K562 (cell line): ENCODE measurements around the gene TMPRSS11D. TPM values are rescaled to one million over a fixed set of nuclear protein-coding genes. Genes with fewer than 3 reads are reported as not detected.
A peak's percentile ranks its signal among the peaks of the same experiment; 100 is the strongest.

Experiments
- ATAC-seq: fragments of 200-7000 bp; cut with Tn5 transposase; 3 replicates; pipeline ENCODE4 v1.9.1; 2020; ENCODE audit warnings: moderate library complexity
- BruUV-seq: library from RNA; stranded (reverse); fragments of 400-500 nt; replicated peaks from 2 replicates; lab custom pipeline; 2021; lab: Mats Ljungman, UMichigan
- CTCF ChIA-PET: fragments of 300-600 bp; formaldehyde crosslinking; extraction: SDS; loops from one replicate; lab custom pipeline; 2021; ENCODE audit warnings: low intra/inter-chr PET ratio; lab: Yijun Ruan, JAX
- POLR2A ChIA-PET: fragments of 300-600, 350-650 bp; sonication (Branson Sonifier 250); formaldehyde crosslinking; extraction: SDS; loops from one replicate; lab custom pipeline; 2021; ENCODE audit warnings: antibody characterized with exemption, inconsistent platforms; lab: Yijun Ruan, JAX
- DNase-seq, 4 experiments: peaks; one replicate each; pipeline versions ENCODE4 v3.0.0 to v3.0.0-alpha.2; 2011 to 2018; ENCODE audit warnings: low spot score in 3 of 4, mixed read lengths in 3 of 4; ENCODE audit errors: extremely low read depth in 1 of 4
- FAIRE-seq: peaks from 2 replicates; lab custom pipeline; 2011; peaks lifted over from hg19 to GRCh38; lab: Jason Lieb, UNC
- H2AFZ ChIP-seq: 2 replicates; pipeline ENCODE4 v1.6.0; 2011; ENCODE audit warnings: low read depth, low read length, control low read depth, inconsistent platforms
- H3K27ac ChIP-seq: fragments of 200-600 bp; 3 replicates; pipeline ENCODE4 v1.8.0; 2011; ENCODE audit warnings: low read depth, mild to moderate bottlenecking, control low read depth, inconsistent platforms, low read length, moderate library complexity, mixed read lengths; ENCODE audit errors: extremely low read depth
- H3K27me3 ChIP-seq, 2 experiments: fragments of 300-600 bp in 1 of 2; 2 replicates in 1 of 2; 3 replicates in 1 of 2; pipeline versions ENCODE4 v1.6.0 to v1.8.0; 2011; ENCODE audit warnings: inconsistent platforms in 2 of 2, low read length in 2 of 2, mild to moderate bottlenecking in 1 of 2, mixed read lengths in 1 of 2, moderate library complexity in 1 of 2; ENCODE audit not compliant: control insufficient read depth in 2 of 2, insufficient read depth in 2 of 2
- H3K36me3 ChIP-seq: fragments of 300-600 bp; 3 replicates; pipeline ENCODE4 v1.8.0; 2011; ENCODE audit warnings: mild to moderate bottlenecking, low read length, inconsistent platforms; ENCODE audit not compliant: control insufficient read depth, insufficient read depth
- H3K4me1 ChIP-seq, 2 experiments: fragments of 200-600 bp in 1 of 2; replicated peaks in 1 of 2; 2 replicates in 1 of 2; 3 replicates in 1 of 2; pipeline versions ENCODE4 v1.5.1 to v1.8.0; 2011; ENCODE audit warnings: inconsistent platforms in 2 of 2, low read length in 2 of 2, mild to moderate bottlenecking in 1 of 2, mixed read lengths in 1 of 2, moderate library complexity in 1 of 2; ENCODE audit not compliant: control insufficient read depth in 2 of 2, insufficient read depth in 2 of 2
- H3K4me2 ChIP-seq: 2 replicates; pipeline ENCODE4 v1.6.1; 2011; ENCODE audit warnings: low read length, control low read depth, inconsistent platforms, mixed read lengths; ENCODE audit not compliant: insufficient read depth
- H3K4me3 ChIP-seq: fragments of 200-600 bp; sonication (generic), shearing (Covaris generic); 2 replicates; pipeline ENCODE4 v1.5.1; 2016; ENCODE audit warnings: control low read depth, inconsistent platforms
- H3K79me2 ChIP-seq: fragments of 200-600 bp; 3 replicates; pipeline ENCODE4 v1.8.0; 2011; ENCODE audit warnings: low read length, inconsistent platforms; ENCODE audit not compliant: control insufficient read depth, insufficient read depth
- H3K9ac ChIP-seq, 2 experiments: 2 replicates each; pipeline versions ENCODE4 v1.6.0 to v1.6.1; 2011; ENCODE audit warnings: low read depth in 2 of 2, low read length in 2 of 2, control low read depth in 1 of 2, inconsistent platforms in 1 of 2, mild to moderate bottlenecking in 1 of 2, mixed read lengths in 1 of 2; ENCODE audit not compliant: insufficient read depth in 1 of 2
- H3K9me1 ChIP-seq: one replicate; pipeline ENCODE4 v1.6.0; 2011; ENCODE audit warnings: inconsistent platforms, mild to moderate bottlenecking, low read length, moderate library complexity; ENCODE audit not compliant: control insufficient read depth, insufficient read depth
- H3K9me3 ChIP-seq: replicated peaks from 2 replicates; pipeline ENCODE4 v1.5.1; 2011; ENCODE audit warnings: low read depth, low read length, inconsistent platforms; ENCODE audit not compliant: control insufficient read depth, insufficient read depth
- H4K20me1 ChIP-seq: replicated peaks from 2 replicates; pipeline ENCODE4 v1.6.1; 2011; ENCODE audit warnings: low read length, inconsistent platforms, mixed read lengths; ENCODE audit not compliant: control insufficient read depth, insufficient read depth
- C11orf30 ChIP-seq: fragments of 450-650 bp; IDR thresholded peaks from 2 replicates; pipeline ENCODE4 v1.6.1; 2016; ENCODE audit warnings: low read depth, mild to moderate bottlenecking
- RAD21 ChIP-seq, 2 experiments: fragments of 250-450 bp in 1 of 2; fragments of 450-650 bp in 1 of 2; sonication (Bioruptor Pico) in 1 of 2; formaldehyde crosslinking in 1 of 2; IDR thresholded peaks in 1 of 2; conservative IDR thresholded peaks in 1 of 2; 2 replicates each; pipeline versions ENCODE4 v1.4.0 to v1.8.0; 2020 to 2022; ENCODE audit warnings: mild to moderate bottlenecking in 2 of 2, moderate library complexity in 1 of 2
- SRF ChIP-seq, 2 experiments: fragments of 250-450, 450-650 bp in 1 of 2; sonication (Bioruptor Pico) in 1 of 2; sonication (generic) in 1 of 2; formaldehyde crosslinking; IDR thresholded peaks; 2 replicates each; pipeline versions ENCODE4 v1.5.0 to v1.5.1; 2020 to 2022; ENCODE audit warnings: mild to moderate bottlenecking in 1 of 2, missing genetic modification reagents in 1 of 2
- WHSC1 ChIP-seq: IDR thresholded peaks from one replicate; pipeline ENCODE4 v1.6.1; 2012; ENCODE audit warnings: low read length, control low read depth, inconsistent platforms
- ZBTB8A ChIP-seq: fragments of 450-650 bp; IDR thresholded peaks from 2 replicates; pipeline ENCODE4 v1.6.1; 2018; ENCODE audit warnings: mild to moderate bottlenecking, moderate library complexity; ENCODE audit not compliant: partially characterized antibody
- ZNF316 ChIP-seq: fragments of 450-650 bp; IDR thresholded peaks from 2 replicates; pipeline ENCODE4 v1.6.1; 2016
- in situ Hi-C: fragments of 300-500 bp; cut with MboI; formaldehyde crosslinking; loops from 4 replicates; pipeline ENCODE4 v1.15.0; 2018; ENCODE audit warnings: inconsistent platforms, mixed read lengths
- intact Hi-C: fragments of 100-400 bp; cut with micrococcal nuclease; formaldehyde crosslinking; loops from 2 replicates; pipeline ENCODE4 v1.14.2; 2022
- polyA plus RNA-seq, 8 experiments: library from polyadenylated mRNA; depleted of rRNA in 4 of 8; stranded (reverse) in 5 of 8; unstranded in 3 of 8; fragments of >200 nt; fragmentation: Nextera tagmentation in 2 of 8; fragmentation: Illumina TruSeq in 1 of 8; extraction: Ambion mirVana in 2 of 8; extraction: Trizol in 1 of 8; gene quantifications; 2 replicates each; pipeline versions ENCODE4 v1.2.1 to v1.2.3, GENCODE V29; 2011 to 2014; ENCODE audit warnings: inconsistent platforms in 1 of 8, missing spikeins in 1 of 8
- total RNA-seq, 7 experiments: library from RNA; depleted of rRNA in 6 of 7; stranded (reverse); fragments of >200 nt in 6 of 7; fragmentation: Illumina TruSeq in 2 of 7; extraction: Trizol in 2 of 7; gene quantifications; 2 replicates each; pipeline versions ENCODE4 v1.2.1 to v1.2.3, GENCODE V29; 2011 to 2021; ENCODE audit warnings: low replicate concordance in 1 of 7
- TF ChIP-seq, protein P1 (sequence below): sonication (generic); IDR thresholded peaks from 2 replicates; pipeline ENCODE4 v1.6.1; 2016
- TF ChIP-seq, protein P2 (sequence below), 2 experiments: fragments of 450-650 bp; formaldehyde crosslinking in 1 of 2; IDR thresholded peaks; 2 replicates each; pipeline versions ENCODE4 v1.4.0 to v1.6.1; 2014 to 2020; ENCODE audit warnings: mild to moderate bottlenecking in 2 of 2, borderline replicate concordance in 1 of 2, low read depth in 1 of 2
- TF ChIP-seq, protein P3 (sequence below), 3 experiments: IDR thresholded peaks in 2 of 3; conservative IDR thresholded peaks in 1 of 3; 2 replicates each; pipeline ENCODE4 v1.5.1; 2011 to 2012; ENCODE audit warnings: low read length in 3 of 3, mild to moderate bottlenecking in 3 of 3, control low read depth in 2 of 3, improper control_type of control experiment in 1 of 3, inconsistent platforms in 1 of 3, low read depth in 1 of 3, mixed read lengths in 1 of 3, moderate library complexity in 1 of 3; ENCODE audit not compliant: insufficient read depth in 2 of 3

Gene TMPRSS11D
- total and polyA plus RNA-seq, 9 of the 15 experiments (the other 6 are each of a cell fraction or from before 2014, with no cell fraction given): not detected

DNA sequence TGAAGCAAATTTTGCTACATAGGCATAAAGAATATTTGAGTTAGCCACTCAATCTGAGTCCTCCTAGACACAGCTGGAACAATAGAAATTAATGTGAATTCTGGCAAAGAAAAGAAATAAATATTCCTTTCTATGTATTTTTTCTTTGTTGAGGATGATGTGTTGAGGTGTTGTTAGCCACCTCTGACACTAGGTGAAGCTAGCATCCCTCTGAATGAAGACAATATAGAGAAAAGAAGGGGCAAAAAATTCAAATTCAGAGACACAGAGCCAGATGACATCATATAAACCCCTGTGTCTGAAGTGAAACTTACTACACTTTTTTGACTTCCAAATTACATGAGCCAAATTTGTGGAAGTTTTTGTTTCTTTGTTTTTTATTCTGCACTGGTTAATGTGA, 34.6 kb upstream of the TMPRSS11D start:
- ATAC-seq: peak; percentile 45; the same call in 1 of the 3 replicates
- Histone ChIP-seq H3K79me2 (no peaks in the 10 kb centered on the region), H3K4me1 (no peaks in the 10 kb centered on the region), H3K4me2 (no peak overlapping the region), H2AFZ (no peak overlapping the region), H3K27me3 (no peaks in the 10 kb centered on the region), H4K20me1 (no peaks in the 10 kb centered on the region), H3K9me3 (no peaks in the 10 kb centered on the region), H3K4me3 (no peak overlapping the region), H3K27ac (no peak overlapping the region), H3K9me1 (no peaks in the 10 kb centered on the region), H3K36me3 (no peaks in the 10 kb centered on the region), H3K9ac (no peak overlapping the region)
- TF ChIP-seq, protein P1, sequence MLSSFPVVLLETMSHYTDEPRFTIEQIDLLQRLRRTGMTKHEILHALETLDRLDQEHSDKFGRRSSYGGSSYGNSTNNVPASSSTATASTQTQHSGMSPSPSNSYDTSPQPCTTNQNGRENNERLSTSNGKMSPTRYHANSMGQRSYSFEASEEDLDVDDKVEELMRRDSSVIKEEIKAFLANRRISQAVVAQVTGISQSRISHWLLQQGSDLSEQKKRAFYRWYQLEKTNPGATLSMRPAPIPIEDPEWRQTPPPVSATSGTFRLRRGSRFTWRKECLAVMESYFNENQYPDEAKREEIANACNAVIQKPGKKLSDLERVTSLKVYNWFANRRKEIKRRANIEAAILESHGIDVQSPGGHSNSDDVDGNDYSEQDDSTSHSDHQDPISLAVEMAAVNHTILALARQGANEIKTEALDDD: no peak
- no peak for TF ChIP-seq SRF (CRISPR knock-in tag; IDR thresholded peaks at IDR 0.05)
- TF ChIP-seq WHSC1: no peak
- TF ChIP-seq, protein P2, sequence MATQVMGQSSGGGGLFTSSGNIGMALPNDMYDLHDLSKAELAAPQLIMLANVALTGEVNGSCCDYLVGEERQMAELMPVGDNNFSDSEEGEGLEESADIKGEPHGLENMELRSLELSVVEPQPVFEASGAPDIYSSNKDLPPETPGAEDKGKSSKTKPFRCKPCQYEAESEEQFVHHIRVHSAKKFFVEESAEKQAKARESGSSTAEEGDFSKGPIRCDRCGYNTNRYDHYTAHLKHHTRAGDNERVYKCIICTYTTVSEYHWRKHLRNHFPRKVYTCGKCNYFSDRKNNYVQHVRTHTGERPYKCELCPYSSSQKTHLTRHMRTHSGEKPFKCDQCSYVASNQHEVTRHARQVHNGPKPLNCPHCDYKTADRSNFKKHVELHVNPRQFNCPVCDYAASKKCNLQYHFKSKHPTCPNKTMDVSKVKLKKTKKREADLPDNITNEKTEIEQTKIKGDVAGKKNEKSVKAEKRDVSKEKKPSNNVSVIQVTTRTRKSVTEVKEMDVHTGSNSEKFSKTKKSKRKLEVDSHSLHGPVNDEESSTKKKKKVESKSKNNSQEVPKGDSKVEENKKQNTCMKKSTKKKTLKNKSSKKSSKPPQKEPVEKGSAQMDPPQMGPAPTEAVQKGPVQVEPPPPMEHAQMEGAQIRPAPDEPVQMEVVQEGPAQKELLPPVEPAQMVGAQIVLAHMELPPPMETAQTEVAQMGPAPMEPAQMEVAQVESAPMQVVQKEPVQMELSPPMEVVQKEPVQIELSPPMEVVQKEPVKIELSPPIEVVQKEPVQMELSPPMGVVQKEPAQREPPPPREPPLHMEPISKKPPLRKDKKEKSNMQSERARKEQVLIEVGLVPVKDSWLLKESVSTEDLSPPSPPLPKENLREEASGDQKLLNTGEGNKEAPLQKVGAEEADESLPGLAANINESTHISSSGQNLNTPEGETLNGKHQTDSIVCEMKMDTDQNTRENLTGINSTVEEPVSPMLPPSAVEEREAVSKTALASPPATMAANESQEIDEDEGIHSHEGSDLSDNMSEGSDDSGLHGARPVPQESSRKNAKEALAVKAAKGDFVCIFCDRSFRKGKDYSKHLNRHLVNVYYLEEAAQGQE (IDR thresholded peaks at IDR 0.05; ENCODE audit: borderline replicate concordance): peak; percentile 34; the same call in 1 of the 2 replicates
- TF ChIP-seq, protein P2 (CRISPR knock-in tag; IDR thresholded peaks at IDR 0.05; ENCODE audit: low read depth): no peak
- TF ChIP-seq ZNF316: peak; percentile 33; the same call in 1 of the 2 replicates
- peak; percentile 30; the same call in 1 of the 2 replicates for TF ChIP-seq C11orf30
- TF ChIP-seq RAD21 (CRISPR knock-in tag; conservative IDR thresholded peaks at IDR 0.05 in 1 of 2, IDR thresholded peaks at IDR 0.05 in 1 of 2): peak; percentile 55 to 79
- TF ChIP-seq, protein P3, sequence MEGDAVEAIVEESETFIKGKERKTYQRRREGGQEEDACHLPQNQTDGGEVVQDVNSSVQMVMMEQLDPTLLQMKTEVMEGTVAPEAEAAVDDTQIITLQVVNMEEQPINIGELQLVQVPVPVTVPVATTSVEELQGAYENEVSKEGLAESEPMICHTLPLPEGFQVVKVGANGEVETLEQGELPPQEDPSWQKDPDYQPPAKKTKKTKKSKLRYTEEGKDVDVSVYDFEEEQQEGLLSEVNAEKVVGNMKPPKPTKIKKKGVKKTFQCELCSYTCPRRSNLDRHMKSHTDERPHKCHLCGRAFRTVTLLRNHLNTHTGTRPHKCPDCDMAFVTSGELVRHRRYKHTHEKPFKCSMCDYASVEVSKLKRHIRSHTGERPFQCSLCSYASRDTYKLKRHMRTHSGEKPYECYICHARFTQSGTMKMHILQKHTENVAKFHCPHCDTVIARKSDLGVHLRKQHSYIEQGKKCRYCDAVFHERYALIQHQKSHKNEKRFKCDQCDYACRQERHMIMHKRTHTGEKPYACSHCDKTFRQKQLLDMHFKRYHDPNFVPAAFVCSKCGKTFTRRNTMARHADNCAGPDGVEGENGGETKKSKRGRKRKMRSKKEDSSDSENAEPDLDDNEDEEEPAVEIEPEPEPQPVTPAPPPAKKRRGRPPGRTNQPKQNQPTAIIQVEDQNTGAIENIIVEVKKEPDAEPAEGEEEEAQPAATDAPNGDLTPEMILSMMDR (IDR thresholded peaks at IDR 0.05 in 2 of 3, conservative IDR thresholded peaks at IDR 0.05 in 1 of 3; ENCODE audit: insufficient read depth in 2 of 3, low read depth in 1 of 3, low read length in 3 of 3): peak; percentile 25 to 49 (median 40); a peak in 3 of 6 replicates
- TF ChIP-seq ZBTB8A: no peak
- DNase-seq: peak in 1 of 4 experiments; percentile 5
- in situ Hi-C loops: no loop called here
- FAIRE-seq: no peak
- intact Hi-C loops: loop anchor here (1.0 to 10.0 kb wide), 2 partner anchors 194 to 257 kb away; no protein-coding TSS in a partner anchor
- ChIA-PET CTCF (no interaction called here), POLR2A (no interaction called here)
- no TSS peak for BruUV-seq
